NCI-H460 (cell line): Measurements from ENCODE around the gene UCHL1. TPM values are rescaled to one million over a fixed set of nuclear protein-coding genes. Genes with fewer than 3 reads are reported as not detected.

Source experiments
- DNase-seq: peaks from one replicate; pipeline ENCODE4 v3.0.0-alpha.2; 2016; ENCODE audit warnings: low read depth; ENCODE audit errors: extremely low read depth
- polyA plus RNA-seq: library from polyadenylated mRNA; depleted of rRNA; stranded (reverse); fragments of >200 nt; gene quantifications from 2 replicates; pipeline ENCODE4 v1.2.3, GENCODE V29; 2014; cell fraction: nucleus; rRNA removed
- total RNA-seq: library from RNA; depleted of rRNA; stranded (reverse); fragments of >200 nt; shearing (Covaris generic); gene quantifications from 2 replicates; pipeline ENCODE4 v1.2.3, GENCODE V29; 2014; rRNA removed

UCHL1 gene
- 2,874 and 3,041 TPM in 2 replicates for total RNA-seq
- 4,685 and 4,865 TPM in 2 replicates for polyA plus RNA-seq

- peak; percentile 94 for DNase-seq
Observed at GRCh38 chr4:41256740-41257256, at the start of gene UCHL1. TSS of gene UCHL1 (plus strand) at chr4:41256928. CDS start at chr4:41256977, 49 bp downstream.

GRCh38 chr4:41207291-41207831 is 49.4 kb upstream of the UCHL1 start:
- no peak for DNase-seq

GRCh38 chr4:41209187-41209586 is 47.5 kb upstream of the UCHL1 start:
- DNase-seq: no peak

GRCh38 chr4:41209901-41210300 is 46.8 kb upstream of the UCHL1 start:
- DNase-seq: no peak

GRCh38 chr4:41211951-41212615 is 44.6 kb upstream of the UCHL1 start:
- no peak for DNase-seq

GRCh38 chr4:41212616-41213203 is 44.0 kb upstream of the UCHL1 start:
- DNase-seq: peak; percentile 48

- no peak for DNase-seq
Observed at GRCh38 chr4:41213625-41214135, 43.0 kb upstream of the UCHL1 start.

- peak; percentile 96 for DNase-seq
Observed at GRCh38 chr4:41214136-41214824, 42.4 kb upstream of the UCHL1 start, which contains the start of gene APBB2. TSS of gene APBB2 (minus strand) at chr4:41214542. CDS start at chr4:41033254, 181,288 bp downstream.

- DNase-seq: no peak
Observed at GRCh38 chr4:41214825-41215146, 41.9 kb upstream of the UCHL1 start.

- no peak for DNase-seq
Observed at GRCh38 chr4:41215155-41215554, 41.6 kb upstream of the UCHL1 start.

- DNase-seq: no peak
Observed at GRCh38 chr4:41215969-41216293, 40.8 kb upstream of the UCHL1 start.

GRCh38 chr4:41216294-41217019 is 40.3 kb upstream of the UCHL1 start:
- DNase-seq: peak; percentile 84

- no peak for DNase-seq
Observed at GRCh38 chr4:41217020-41217333, 39.8 kb upstream of the UCHL1 start.

GRCh38 chr4:41217374-41217773 is 39.4 kb upstream of the UCHL1 start:
- DNase-seq: no peak

- no peak for DNase-seq
Observed at GRCh38 chr4:41218703-41219102, 38.0 kb upstream of the UCHL1 start.

- no peak for DNase-seq
Observed at GRCh38 chr4:41219421-41219950, 37.2 kb upstream of the UCHL1 start.

GRCh38 chr4:41221850-41222645 is 34.7 kb upstream of the UCHL1 start:
- DNase-seq: no peak

- no peak for DNase-seq
Observed at GRCh38 chr4:41227902-41228301, 28.8 kb upstream of the UCHL1 start.

GRCh38 chr4:41232406-41232805 is 24.3 kb upstream of the UCHL1 start:
- DNase-seq: no peak

GRCh38 chr4:41232856-41233255 is 23.9 kb upstream of the UCHL1 start:
- no peak for DNase-seq
